GM12878 (cell line): ENCODE data around the gene CYP27A1.

Experiments used
- REST ChIP-seq: IDR thresholded peaks from 2 replicates; pipeline ENCODE4 v1.6.1; 2012; ENCODE audit warnings: mild to moderate bottlenecking, low read depth, low read length
- SP1 ChIP-seq: IDR thresholded peaks from one replicate; pipeline ENCODE4 v1.6.1; 2011; ENCODE audit warnings: low read depth, low read length
- TAF1 ChIP-seq: IDR thresholded peaks from 2 replicates; pipeline ENCODE4 v1.6.1; 2011; ENCODE audit warnings: mild to moderate bottlenecking, low read depth, low read length, borderline replicate concordance
- ZZZ3 ChIP-seq: IDR thresholded peaks from 2 replicates; pipeline ENCODE4 v1.6.1; 2011; ENCODE audit warnings: low read depth; ENCODE audit not compliant: control insufficient read depth, insufficient read length
- TF ChIP-seq, protein P1 (sequence below), 3 experiments: IDR thresholded peaks in 2 of 3; conservative IDR thresholded peaks in 1 of 3; 2 replicates each; pipeline ENCODE4 v1.5.1; 2011; ENCODE audit warnings: low read depth in 3 of 3, low read length in 3 of 3, mild to moderate bottlenecking in 3 of 3, control low read depth in 2 of 3, moderate library complexity in 2 of 3, inconsistent platforms in 1 of 3, mixed read lengths in 1 of 3; ENCODE audit not compliant: control insufficient read depth in 2 of 3, insufficient read depth in 1 of 3; ENCODE audit errors: extremely low read depth in 1 of 3

GRCh38 chr2:218856167-218856895 is 74.4 kb downstream of the CYP27A1 start:
- TF ChIP-seq SP1: no peak
- TF ChIP-seq TAF1: no peak
- no peak for TF ChIP-seq REST
- TF ChIP-seq, protein P1, sequence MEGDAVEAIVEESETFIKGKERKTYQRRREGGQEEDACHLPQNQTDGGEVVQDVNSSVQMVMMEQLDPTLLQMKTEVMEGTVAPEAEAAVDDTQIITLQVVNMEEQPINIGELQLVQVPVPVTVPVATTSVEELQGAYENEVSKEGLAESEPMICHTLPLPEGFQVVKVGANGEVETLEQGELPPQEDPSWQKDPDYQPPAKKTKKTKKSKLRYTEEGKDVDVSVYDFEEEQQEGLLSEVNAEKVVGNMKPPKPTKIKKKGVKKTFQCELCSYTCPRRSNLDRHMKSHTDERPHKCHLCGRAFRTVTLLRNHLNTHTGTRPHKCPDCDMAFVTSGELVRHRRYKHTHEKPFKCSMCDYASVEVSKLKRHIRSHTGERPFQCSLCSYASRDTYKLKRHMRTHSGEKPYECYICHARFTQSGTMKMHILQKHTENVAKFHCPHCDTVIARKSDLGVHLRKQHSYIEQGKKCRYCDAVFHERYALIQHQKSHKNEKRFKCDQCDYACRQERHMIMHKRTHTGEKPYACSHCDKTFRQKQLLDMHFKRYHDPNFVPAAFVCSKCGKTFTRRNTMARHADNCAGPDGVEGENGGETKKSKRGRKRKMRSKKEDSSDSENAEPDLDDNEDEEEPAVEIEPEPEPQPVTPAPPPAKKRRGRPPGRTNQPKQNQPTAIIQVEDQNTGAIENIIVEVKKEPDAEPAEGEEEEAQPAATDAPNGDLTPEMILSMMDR (IDR thresholded peaks at IDR 0.05 in 2 of 3, conservative IDR thresholded peaks at IDR 0.05 in 1 of 3; ENCODE audit: control insufficient read depth in 2 of 3, extremely low read depth in 1 of 3, insufficient read depth in 1 of 3, low read depth in 3 of 3, low read length in 3 of 3): no peak
- TF ChIP-seq ZZZ3: no peak
